Hepatocyte (in vitro differentiated cells): Measurements from ENCODE around the gene DPP10.

Experiments
- CTCF ChIP-seq: fragments of 200-600 bp; sonication (generic); IDR thresholded peaks from 2 replicates; pipeline ENCODE4 v1.5.1; 2016; ENCODE audit warnings: antibody characterized with exemption, mild to moderate bottlenecking; ENCODE audit not compliant: poor library complexity
- EZH2 ChIP-seq: fragments of 200-600 bp; sonication (generic); IDR thresholded peaks from 2 replicates; pipeline ENCODE4 v1.6.1; 2016; ENCODE audit warnings: antibody characterized with exemption, mild to moderate bottlenecking, borderline replicate concordance
- EZH2phosphoT487 ChIP-seq: fragments of 200-600 bp; sonication (generic); IDR thresholded peaks from one replicate; pipeline ENCODE4 v1.6.1; 2018; ENCODE audit warnings: antibody characterized with exemption, mild to moderate bottlenecking, low read depth, moderate library complexity; ENCODE audit not compliant: unreplicated experiment, severe bottlenecking

- TF ChIP-seq CTCF, result no peak
- no peak for TF ChIP-seq EZH2
- TF ChIP-seq EZH2phosphoT487, result no peak
These were observed 492.6 kb downstream of the DPP10 start for GRCh38 chr2:114935031-114935430.
